ENCODE measurements around the gene HEXIM2. TPM values are rescaled to one million over a fixed set of nuclear protein-coding genes. Genes with fewer than 3 reads are reported as not detected.

HEXIM2 gene
- total and polyA plus RNA-seq, 2 of the 13 experiments (the other 11 are each of a cell fraction or from before 2014, with no cell fraction given) = 27.1 to 32.4 TPM

GRCh38 chr17:45171338-45172231 lies 9.9 kb downstream of the HEXIM2 start (continued):
- TF ChIP-seq TBX3 (IDR thresholded peaks at IDR 0.05; ENCODE audit: borderline replicate concordance) (peak; percentile 77), PRDM4 (CRISPR knock-in tag; IDR thresholded peaks at IDR 0.05; ENCODE audit: borderline replicate concordance) (no peak), MXI1 (IDR thresholded peaks at IDR 0.05; ENCODE audit: borderline replicate concordance, low read depth, low read length) (no peak; the same call in 2 of the 3 replicates), SRSF9 (IDR thresholded peaks at IDR 0.05; ENCODE audit: borderline replicate concordance, insufficient read depth, low read depth, low read length, poor library complexity, severe bottlenecking) (no peak), NKX3-1 (CRISPR knock-in tag; IDR thresholded peaks at IDR 0.05) (no peak), ZNF263 (CRISPR knock-in tag; IDR thresholded peaks at IDR 0.05) (peak; percentile 16), ZNF766 (CRISPR knock-in tag; IDR thresholded peaks at IDR 0.05; ENCODE audit: borderline replicate concordance) (no peak), PRPF4 (IDR thresholded peaks at IDR 0.05; ENCODE audit: low read depth, low read length, poor library complexity, severe bottlenecking) (no peak), ZNF44 (CRISPR knock-in tag; IDR thresholded peaks at IDR 0.05) (no peak), SMARCE1 (IDR thresholded peaks at IDR 0.05; ENCODE audit: borderline replicate concordance) (no peak), ZNF30 (CRISPR knock-in tag; IDR thresholded peaks at IDR 0.05) (no peak), AGO1 (IDR thresholded peaks at IDR 0.05; ENCODE audit: low read depth, low read length, poor library complexity, severe bottlenecking) (peak; percentile 67), TBX2 (CRISPR knock-in tag; IDR thresholded peaks at IDR 0.05; ENCODE audit: borderline replicate concordance) (peak; percentile 94), IKZF5 (CRISPR knock-in tag; IDR thresholded peaks at IDR 0.05) (peak; percentile 61; the same call in 1 of the 2 replicates), KLF11 (CRISPR knock-in tag; IDR thresholded peaks at IDR 0.05) (no peak), ZNF639 (CRISPR knock-in tag; conservative IDR thresholded peaks at IDR 0.05) (no peak), MATR3 (CRISPR knock-in tag; IDR thresholded peaks at IDR 0.05) (no peak), ZNF75D (CRISPR knock-in tag; IDR thresholded peaks at IDR 0.05; ENCODE audit: borderline replicate concordance) (no peak), ZNF816 (CRISPR knock-in tag; IDR thresholded peaks at IDR 0.05; ENCODE audit: borderline replicate concordance) (peak; percentile 45; the same call in 1 of the 2 replicates), GTF3A (CRISPR knock-in tag; conservative IDR thresholded peaks at IDR 0.05) (no peak), ZNF747 (CRISPR knock-in tag; IDR thresholded peaks at IDR 0.05; ENCODE audit: borderline replicate concordance) (peak; percentile 88; the same call in 1 of the 2 replicates)
